ENCODE measurements around the gene GALNT1.

GALNT1 gene

DNA sequence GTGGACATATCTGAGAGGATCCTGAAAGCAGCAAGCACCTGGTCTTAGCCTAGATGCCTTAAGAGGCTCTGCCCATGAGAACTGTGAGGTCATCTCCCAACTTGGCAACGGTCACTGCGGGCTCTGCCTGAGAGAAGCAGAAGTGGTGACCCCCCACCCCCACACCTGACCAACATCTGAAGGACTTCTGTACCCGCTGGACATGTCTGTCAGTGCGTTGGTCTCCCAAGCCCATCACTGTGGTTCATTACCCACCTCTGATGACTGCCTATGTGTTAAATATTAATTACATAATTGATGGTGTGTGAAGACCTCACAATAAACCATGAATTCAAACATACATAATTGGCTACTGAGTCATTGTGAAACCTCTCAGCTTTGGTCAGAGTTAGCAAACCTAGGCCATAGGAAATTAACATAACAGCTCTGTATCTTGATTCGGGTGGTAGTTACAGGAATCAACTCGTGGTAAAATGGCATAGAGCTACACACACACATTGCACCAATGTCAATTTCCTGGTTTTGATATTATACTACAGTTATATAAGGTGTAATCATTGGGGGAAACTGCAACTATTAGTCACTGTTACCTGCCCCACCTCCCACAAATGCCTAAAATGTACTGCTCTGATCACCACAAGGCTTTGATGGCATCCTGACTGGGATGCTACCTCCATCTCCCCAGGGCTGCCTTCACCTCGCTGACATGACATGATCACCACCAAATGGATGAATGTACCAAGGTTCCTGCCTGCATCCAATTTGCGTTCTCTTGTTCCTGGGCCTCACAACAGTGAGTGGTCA is 4.3 kb upstream of the GALNT1 start:
- no peak overlapping the region for H3K4me3 ChIP-seq (ENCODE audit: low read depth, low read length)
- TF ChIP-seq CTCF (IDR thresholded peaks at IDR 0.05; ENCODE audit: low read depth, low read length) = no peak

- TF ChIP-seq CTCF (IDR thresholded peaks at IDR 0.05; ENCODE audit: low read depth, low read length) = no peak
- H3K4me3 ChIP-seq (ENCODE audit: low read depth, low read length) = no peak overlapping the region
Observed at GRCh38 chr18:35578481-35578880, 3.1 kb upstream of the GALNT1 start.

DNA sequence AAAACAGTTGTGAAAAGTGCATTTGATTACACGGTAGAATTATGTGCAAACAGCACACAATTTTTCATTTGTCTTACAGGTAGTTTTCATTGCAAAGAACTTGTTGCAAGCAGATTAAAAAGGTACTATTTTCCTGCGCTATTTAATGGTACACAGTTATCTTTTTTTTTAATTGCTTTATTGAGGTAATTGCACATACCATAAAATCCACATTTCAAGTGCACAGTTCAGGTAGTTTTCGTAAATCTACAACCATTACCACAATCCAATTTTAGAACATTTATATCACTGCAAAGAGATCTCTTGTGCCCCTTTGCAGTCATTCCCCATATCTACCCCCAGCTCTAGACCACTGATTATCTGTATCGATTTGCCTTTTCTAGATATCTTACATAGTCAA is 2.6 kb upstream of the GALNT1 start:
- H3K4me3 ChIP-seq (ENCODE audit: low read depth, low read length) = no peak overlapping the region
- TF ChIP-seq CTCF (IDR thresholded peaks at IDR 0.05; ENCODE audit: low read depth, low read length) = no peak

DNA sequence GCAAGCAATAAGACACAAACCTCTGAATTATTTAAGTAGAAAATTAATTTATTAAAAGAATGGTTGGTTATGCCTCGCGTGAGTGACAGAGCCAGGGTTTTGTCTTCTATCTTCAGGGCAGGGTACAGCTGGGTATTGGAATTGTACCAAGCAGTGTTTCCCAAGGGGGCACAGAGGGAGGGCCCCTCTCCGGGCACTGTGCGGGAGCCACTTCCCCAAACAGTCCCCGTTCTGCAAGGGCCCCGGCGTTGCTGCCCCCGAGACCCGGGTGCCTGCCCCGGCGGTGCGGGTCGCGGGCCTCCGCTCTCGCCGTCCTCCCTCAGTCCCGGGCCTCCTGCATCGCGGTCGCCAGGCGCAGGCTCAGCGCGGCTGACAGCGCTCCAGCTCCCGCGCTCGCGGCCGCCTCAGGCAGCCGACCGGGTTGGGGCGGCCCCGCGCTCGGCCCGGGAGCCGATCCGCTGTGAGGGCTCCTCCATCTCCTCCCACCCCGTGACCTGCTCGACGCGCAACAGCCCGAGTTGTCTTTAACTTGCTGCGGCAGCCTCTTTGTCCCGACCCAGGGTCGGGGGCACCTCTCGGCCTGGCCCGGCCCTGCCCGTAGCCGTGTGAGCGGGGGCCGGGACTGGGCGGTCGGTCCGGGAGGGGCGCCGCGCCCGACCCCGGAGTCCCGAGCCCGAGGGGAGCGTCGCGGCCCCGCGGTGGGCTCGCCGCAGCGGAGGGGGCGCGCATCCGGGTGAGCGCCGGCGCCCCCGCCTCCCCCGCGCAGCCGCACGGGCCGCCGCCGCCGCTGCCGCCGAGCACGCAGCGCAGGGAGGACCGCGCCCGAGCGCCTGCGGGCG is 620 bp upstream of the GALNT1 start:
- H3K4me3 ChIP-seq (ENCODE audit: low read depth, low read length) = peak overlapping the region; percentile 67
- TF ChIP-seq CTCF (IDR thresholded peaks at IDR 0.05; ENCODE audit: low read depth, low read length) = no peak

DNA sequence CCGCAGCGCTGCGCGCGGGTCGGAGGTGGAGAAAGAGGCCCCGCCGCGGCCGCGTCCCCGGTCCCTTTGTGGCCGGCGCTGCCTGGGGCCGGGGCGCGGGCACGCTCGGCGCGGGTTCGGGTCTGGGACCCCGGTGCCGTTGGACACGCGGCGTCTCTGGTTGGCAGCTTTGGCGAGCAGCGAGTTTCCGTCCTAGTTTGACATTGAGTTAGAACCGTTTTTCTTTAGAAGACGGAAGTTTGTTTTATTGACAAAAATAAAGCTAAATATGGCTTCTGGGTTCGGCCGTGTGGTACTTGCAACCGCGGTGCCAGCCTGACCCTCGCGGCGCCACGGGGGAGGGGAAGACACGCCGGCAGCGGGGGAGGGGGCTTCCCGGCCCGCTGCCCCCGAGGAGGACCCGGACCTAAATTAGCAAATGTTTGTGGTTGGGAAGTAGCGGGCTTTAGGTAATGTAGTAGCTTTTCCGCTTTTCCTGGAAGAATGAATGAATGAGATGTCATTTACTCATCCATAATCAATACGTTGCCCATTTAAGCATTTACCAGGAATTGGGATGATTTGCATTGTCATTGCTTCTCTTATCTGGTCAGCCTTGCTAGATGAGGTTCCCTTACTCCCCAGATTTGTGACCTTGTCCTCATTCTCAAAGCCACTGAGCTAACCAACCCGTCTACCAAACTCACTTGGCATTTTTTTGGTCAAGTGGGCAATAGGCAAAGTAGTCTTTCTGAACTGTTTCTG is 530 bp downstream of the GALNT1 start:
- peak overlapping the region; percentile 73 for H3K4me3 ChIP-seq (ENCODE audit: low read depth, low read length)
- TF ChIP-seq CTCF (IDR thresholded peaks at IDR 0.05; ENCODE audit: low read depth, low read length) = no peak

DNA sequence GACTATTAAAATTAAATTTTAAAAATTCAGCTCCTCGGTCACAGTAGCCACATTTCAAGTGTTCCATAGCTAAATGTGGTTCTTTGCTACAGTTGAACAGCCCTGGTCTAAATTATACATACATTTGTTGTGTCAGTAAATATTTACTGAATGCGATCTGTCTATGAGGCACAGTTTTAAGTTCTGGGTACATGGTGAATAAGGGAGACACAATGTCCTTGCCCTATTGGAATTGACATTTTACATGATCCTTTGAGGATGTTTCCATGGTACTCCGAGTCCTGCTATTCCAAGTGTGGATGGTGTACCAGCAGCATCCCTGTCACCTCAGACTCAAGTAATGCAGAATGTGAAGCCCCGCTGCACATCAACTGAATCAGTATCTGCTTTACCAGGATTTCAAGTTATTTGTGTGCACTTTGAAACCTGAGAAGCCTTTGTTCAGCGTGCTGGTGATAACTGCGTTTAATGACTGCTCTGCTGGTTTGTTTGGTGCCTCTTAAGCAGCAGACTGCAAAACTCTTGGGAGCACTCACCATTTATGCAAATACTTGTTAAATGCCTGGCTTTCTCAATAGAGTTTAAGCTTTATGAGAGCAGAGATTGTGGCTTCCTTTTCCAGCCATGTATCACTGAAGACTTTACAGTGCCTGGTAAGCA is 1.5 kb downstream of the GALNT1 start:
- peak overlapping the region; percentile 73 for H3K4me3 ChIP-seq (ENCODE audit: low read depth, low read length)
- no peak for TF ChIP-seq CTCF (IDR thresholded peaks at IDR 0.05; ENCODE audit: low read depth, low read length)
